Forelimb muscle (tissue), 1 donor: ENCODE results near the gene ADAM17. TPM values are rescaled to one million over a fixed set of nuclear protein-coding genes. Genes with fewer than 3 reads are reported as not detected.
"Not testable (repeated sequence)": the region's sequence is repeated elsewhere in the genome, so short reads cannot be mapped to it uniquely, and the experiment has no call there.

Experiments used
- DNase-seq: peaks from one replicate; pipeline ENCODE4 v3.0.0-alpha.2; 2013; ENCODE audit warnings: low read depth
- polyA plus RNA-seq: library from polyadenylated mRNA; unstranded; fragments of 120-200 nt; gene quantifications from one replicate; pipeline ENCODE4 v1.2.1, GENCODE V29; 2013; ENCODE audit not compliant: insufficient read length

The ADAM17 gene
- polyA plus RNA-seq, 1 donor = 25.4 TPM

DNA sequence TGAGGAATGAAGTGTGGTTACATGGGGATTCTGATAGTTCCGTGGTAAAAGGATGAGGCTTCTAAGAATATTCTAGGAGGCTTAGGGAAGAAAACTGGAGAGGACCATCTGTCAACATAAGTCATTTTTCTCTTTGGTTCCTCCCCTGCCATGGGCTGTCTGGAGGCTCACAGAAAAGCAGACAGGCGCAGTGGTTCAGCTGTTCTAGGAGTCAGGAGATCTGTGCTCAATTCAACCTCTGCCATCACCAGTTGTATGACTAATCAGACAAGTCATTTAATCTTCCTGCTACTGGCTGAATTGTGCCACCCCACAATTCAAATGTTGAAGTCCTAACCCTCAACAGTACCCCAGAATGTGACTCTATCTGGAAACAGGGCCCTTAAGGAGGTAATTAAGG, 36.4 kb downstream of the ADAM17 start:
- no peak for DNase-seq

DNA sequence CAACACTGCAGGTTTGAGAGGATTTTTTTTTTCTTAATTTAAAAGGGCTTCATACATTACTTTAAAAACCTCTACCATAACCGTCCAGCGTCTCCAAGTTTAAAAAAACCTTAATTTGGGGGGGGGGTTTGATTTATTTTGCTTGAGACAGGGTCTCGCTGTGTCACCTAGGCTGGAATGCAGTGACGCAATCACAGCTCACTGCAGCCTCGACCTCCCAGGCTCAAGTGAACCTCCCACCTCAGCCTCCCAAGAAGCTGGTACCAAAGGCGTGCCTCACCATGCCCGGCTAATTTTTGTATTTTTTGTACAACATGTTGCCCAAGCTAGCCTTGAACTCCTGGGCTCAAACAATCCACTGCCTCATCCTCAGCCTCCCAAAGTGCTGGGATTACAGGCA, 36.9 kb downstream of the ADAM17 start:
- DNase-seq = no peak

DNA sequence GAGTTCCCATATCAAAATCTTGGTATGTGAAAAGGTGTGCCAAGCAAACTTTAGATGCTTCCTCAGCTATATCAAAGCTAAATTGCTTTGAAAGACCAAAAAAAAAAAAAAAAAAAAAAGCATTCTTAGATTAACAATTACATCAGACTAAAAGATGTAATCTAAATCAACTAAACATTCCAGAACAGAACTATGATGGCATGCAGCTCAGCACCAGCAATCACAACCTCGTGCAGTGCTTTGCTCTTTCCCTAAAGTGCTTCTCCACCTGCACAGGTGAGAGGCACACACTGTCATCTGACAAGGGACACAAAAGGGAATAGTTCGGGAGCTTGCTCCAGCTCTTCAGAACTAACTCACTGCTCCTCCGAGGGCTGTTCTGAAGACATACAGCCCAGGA, 37.5 kb downstream of the ADAM17 start:
- no peak for DNase-seq

GRCh38 chr2:9517118-9517782, 38.4 kb downstream of the ADAM17 start:
- no peak for DNase-seq

DNA sequence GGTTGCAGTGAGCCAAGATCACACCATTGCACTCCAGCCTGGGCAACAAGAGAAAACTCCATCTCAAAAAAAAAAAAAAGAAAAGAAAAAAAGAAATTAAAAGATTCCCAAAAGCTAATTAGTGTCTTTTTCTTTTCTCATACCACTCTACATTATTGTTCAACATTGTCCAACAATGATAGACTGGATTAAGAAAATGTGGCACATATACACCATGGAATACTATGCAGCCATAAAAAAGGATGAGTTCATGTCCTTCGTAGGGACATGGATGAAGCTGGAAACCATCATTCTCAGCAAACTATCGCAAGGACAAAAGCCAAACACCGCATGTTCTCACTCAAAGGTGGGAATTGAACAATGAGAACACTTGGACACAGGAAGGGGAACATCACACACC, 41.7 kb downstream of the ADAM17 start:
- DNase-seq = not testable (repeated sequence)

GRCh38 chr2:9508931-9509330, 46.7 kb downstream of the ADAM17 start:
- DNase-seq = no peak

GRCh38 chr2:9498210-9498609, 57.4 kb downstream of the ADAM17 start:
- no peak for DNase-seq

DNA sequence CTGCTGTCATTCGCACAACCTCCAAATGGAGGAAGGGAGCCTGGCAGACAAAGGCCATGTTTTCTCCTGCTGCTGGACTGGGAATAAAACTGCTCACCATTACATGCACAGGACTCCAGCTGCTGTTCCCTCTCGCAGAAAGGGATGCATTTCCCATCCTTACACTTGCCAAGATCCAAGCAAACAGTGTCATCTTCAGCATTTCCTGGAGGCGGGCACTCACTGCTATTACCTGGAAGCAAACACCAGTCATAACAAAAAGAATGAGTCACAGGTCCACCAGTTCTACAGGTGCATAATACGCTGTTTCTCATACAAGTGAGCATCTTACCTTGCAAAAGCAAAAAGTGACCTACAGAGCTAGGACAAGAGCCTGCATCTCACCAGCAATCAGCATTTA, 58.6 kb downstream of the ADAM17 start:
- no peak for DNase-seq

GRCh38 chr2:9494081-9494480, 61.5 kb downstream of the ADAM17 start:
- no peak for DNase-seq

DNA sequence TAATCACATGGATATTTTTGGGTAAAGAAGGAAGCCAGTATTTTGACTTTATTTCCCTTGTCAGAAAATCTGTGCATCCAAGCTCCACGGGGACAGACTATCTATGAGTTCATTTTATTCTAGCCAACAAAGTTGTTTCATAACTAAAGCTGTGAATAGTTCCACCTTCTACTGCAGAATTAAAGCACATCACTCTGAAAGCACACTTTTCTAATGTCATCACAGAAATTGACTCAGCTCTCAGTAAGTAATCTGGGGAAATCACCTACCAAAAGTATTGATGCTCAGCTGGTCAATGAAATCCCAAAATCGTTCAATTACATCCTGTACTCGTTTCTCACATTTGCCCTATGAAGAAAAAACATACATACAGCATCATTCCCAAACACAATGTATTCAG, 62.2 kb downstream of the ADAM17 start:
- DNase-seq = no peak

GRCh38 chr2:9492927-9493326, 62.7 kb downstream of the ADAM17 start:
- no peak for DNase-seq

DNA sequence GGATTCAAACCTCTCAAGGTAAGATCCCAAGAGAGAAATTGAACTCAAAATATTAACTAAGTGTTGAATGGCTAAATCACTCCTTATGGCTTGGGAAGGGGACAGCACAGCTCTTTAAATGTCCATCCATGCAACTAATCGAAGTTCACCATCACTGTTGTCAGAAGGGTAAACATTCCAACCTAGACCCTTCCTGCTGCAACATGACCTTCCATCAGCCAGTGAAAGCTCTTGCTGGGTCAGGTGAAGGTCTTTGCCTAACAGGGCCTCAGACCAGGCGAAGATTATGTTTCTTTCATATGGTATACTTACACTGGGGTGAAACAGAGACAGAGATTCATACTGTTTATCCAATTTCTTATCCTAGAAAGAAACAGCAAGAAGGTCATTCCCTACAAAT, 64.8 kb downstream of the ADAM17 start:
- DNase-seq = no peak

DNA sequence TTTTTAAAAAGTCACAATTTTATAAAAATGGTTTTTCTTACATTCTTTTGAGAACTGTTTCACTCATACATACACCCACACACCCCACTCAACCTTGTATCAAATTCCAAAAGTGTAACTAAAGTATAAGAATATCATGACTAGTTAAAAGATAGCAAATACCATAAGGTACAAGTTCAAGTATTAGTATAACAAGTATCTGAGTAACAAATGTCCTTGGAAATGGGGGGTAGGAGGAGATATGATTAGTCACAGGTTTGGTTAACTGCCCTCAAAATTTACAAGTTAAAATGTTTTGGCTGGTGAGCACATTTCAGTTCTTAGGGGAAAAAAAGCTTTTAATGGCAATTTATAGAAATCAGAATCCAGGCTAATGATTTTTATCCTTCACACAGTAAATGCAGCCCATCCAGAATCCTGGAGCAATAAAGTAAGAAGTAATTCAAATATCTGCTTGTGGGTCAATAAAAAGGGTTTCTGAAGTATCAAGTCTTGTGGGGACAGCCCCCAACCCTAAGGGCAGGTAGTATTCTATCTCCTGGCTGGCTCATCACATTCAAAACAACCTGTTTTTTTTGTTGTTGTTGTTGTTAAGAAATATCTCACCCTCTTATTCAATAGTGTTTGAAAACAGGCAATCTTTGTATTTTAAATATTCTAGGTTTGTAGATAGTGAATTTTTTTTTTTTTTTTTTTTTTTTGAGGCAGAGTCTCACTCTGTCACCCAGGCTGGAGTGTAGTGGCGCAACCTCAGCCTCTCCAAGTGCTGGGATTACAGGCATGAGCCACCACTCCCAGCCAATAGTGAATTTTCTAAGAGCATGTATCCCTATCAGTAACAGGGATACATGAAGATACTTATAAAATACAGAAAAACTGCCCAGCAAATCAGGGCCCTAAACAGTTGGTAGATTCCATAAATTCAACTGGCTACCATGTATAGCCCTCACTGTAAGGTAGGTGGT, 66.8 kb downstream of the ADAM17 start:
- DNase-seq = no peak

DNA sequence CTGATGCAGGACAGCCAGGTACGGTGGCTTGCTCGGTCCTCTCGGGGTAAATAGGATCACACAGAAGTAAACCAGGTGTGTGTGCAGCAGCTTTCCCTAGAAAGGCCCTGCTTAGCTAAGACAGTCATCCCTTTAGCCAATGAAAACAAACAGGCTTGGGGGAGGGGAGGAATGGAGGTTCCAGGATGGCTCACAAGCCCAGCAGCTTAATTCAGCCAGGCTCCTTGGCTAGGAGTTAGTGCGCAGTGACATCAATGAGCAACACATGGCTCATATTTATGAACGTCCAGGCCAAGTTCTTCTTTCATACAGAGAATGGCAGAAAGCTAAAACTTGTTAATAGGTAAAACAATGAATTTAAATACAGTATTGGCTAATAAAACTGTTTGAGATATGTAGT, 71.1 kb downstream of the ADAM17 start:
- no peak for DNase-seq

GRCh38 chr2:9483107-9483506, 72.5 kb downstream of the ADAM17 start:
- no peak for DNase-seq

- DNase-seq = no peak
Measured at GRCh38 chr2:9480157-9480556, 75.5 kb downstream of the ADAM17 start.

- no peak for DNase-seq
Measured at GRCh38 chr2:9478526-9478925, 77.1 kb downstream of the ADAM17 start.

DNA sequence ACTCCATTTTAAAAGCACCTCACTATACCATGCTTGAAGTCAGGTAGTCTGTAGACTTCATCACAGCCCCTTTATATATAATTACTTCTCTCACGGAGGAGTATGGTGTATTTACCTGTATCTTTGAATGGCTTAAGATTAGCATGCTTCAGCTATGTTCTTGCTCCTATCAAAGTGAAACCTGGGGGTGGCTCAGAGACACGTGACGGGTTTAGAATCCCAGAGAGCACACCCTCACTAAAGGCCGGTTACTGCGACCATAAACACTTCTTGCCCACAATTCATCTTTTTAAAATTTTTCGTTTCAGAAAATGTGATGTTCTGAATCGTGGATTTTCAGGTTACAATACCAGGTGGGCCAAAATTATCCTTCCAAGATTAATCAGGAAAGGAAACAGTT, 77.7 kb downstream of the ADAM17 start:
- DNase-seq = no peak

GRCh38 chr2:9474361-9475057, 81.1 kb downstream of the ADAM17 start, which contains the start of gene IAH1:
Gene IAH1 (plus strand): TSS chr2:9474551. CDS start chr2:9474567, 16 bp downstream.
- no peak for DNase-seq

DNA sequence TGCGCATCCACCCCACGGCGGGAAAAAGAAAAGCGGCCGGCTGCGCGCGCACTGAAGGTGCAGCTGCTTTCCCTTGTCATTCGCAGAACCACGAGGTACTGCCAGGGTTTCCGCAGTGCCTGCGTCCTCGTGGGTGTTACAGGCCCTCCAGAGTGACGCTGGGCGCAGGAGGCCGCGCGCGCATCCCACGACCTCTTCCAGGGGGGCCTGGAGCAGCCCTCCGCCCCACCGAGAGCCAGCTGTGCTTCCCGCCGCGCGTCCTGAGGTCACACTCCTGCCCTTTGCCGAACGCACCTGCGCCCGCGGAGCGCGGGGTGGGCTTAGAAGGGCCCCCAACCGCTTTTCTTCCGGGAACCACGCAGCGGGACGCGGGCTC, 81.7 kb downstream of the ADAM17 start:
- DNase-seq = no peak

DNA sequence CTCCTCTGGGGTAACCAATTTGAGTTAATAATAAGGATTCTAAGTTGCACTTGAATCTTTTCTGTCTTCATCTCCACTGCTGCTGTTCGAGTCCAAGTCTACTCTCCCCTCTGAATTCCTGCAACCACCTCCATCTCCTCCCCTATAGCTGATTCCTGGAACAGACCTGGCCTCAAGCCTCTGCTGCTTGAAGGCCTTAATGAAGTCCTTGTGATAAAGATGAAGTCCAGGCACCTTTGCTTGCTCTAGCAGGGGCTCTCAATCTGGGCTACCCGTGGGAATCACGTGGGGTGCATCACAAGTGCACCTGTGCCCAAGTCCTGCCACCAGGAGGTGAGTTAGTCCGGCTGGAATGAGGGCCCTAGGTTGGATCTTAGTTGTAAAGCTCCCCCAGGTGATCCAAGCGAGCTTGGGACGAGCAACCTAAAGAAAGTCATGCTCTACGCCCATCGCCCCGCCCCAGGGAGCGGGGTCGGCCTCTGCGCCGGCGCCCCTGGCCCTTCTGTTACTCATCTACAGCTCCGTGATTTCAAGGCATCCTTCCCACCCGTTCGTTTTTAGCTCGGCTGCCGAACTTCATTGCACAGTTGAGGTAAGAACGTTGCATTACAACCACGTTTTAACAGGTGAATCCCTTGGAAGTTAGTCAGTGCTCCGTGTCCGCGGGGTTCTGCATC, 82.2 kb downstream of the ADAM17 start:
- DNase-seq = no peak

GRCh38 chr2:9472511-9472910, 83.1 kb downstream of the ADAM17 start:
- no peak for DNase-seq
